Keratinocyte (primary cell): Measurements from ENCODE around the gene USP34.

Experiments
- CTCF ChIP-seq, 3 experiments: IDR thresholded peaks in 1 of 3; conservative IDR thresholded peaks in 1 of 3; optimal IDR thresholded peaks in 1 of 3; 2 replicates in 2 of 3; 3 replicates in 1 of 3; pipeline versions ENCODE3 to v1.5.1; 2011; ENCODE audit warnings: low read length in 3 of 3, mild to moderate bottlenecking in 3 of 3, moderate library complexity in 2 of 3, control low read depth in 1 of 3, inconsistent platforms in 1 of 3; ENCODE audit not compliant: insufficient read depth in 2 of 3; ENCODE audit errors: extremely low read depth in 1 of 3
- EZH2 ChIP-seq: IDR thresholded peaks from one replicate; pipeline ENCODE4 v1.6.1; 2012; ENCODE audit warnings: inconsistent platforms, mild to moderate bottlenecking, low read length, moderate library complexity

GRCh38 chr2:61376211-61376610 is 94.7 kb downstream of the USP34 start:
- TF ChIP-seq CTCF (optimal IDR thresholded peaks at IDR 0.05 in 1 of 3, IDR thresholded peaks at IDR 0.05 in 1 of 3, conservative IDR thresholded peaks at IDR 0.05 in 1 of 3; ENCODE audit: extremely low read depth in 1 of 3, insufficient read depth in 2 of 3, low read length in 3 of 3) = no peak
- TF ChIP-seq EZH2 = no peak
